NCI-H82 treated with DMSO at 0.1 percent for 48 hours (cell line): ENCODE results near the gene MEF2B.
"Not testable (repeated sequence)": the region's sequence is repeated elsewhere in the genome, so short reads cannot be mapped to it uniquely, and the experiment has no call there.

Experiments
- DNase-seq: peaks from one replicate; lab custom pipeline; 2025; ENCODE audit not compliant: unreplicated experiment; lab: John Stamatoyannopoulos, UW

Gene MEF2B

GRCh38 chr19:19157808-19158207, 12.3 kb downstream of the MEF2B start:
- DNase-seq: no peak

GRCh38 chr19:19155495-19156219, 14.4 kb downstream of the MEF2B start:
- DNase-seq: no peak

GRCh38 chr19:19154768-19155494, 15.1 kb downstream of the MEF2B start:
- no peak for DNase-seq

GRCh38 chr19:19152668-19153384, 17.2 kb downstream of the MEF2B start:
- no peak for DNase-seq

GRCh38 chr19:19151418-19151817, 18.6 kb downstream of the MEF2B start:
- no peak for DNase-seq

GRCh38 chr19:19149435-19149834, 20.6 kb downstream of the MEF2B start:
- no peak for DNase-seq

GRCh38 chr19:19148504-19148903, 21.6 kb downstream of the MEF2B start:
- DNase-seq: not testable (repeated sequence)

- DNase-seq: no peak
These were observed 22.7 kb downstream of the MEF2B start for GRCh38 chr19:19147344-19147743.

- DNase-seq: no peak
These were observed 23.2 kb downstream of the MEF2B start for GRCh38 chr19:19146865-19147264.

- peak; percentile 21 for DNase-seq
These were observed 24.1 kb downstream of the MEF2B start for GRCh38 chr19:19145684-19146608.

GRCh38 chr19:19145281-19145680, 24.8 kb downstream of the MEF2B start:
- DNase-seq: no peak

GRCh38 chr19:19142347-19142746, 27.7 kb downstream of the MEF2B start:
- no peak for DNase-seq

- DNase-seq: no peak
These were observed 29.6 kb downstream of the MEF2B start for GRCh38 chr19:19140476-19140875.

GRCh38 chr19:19139876-19140229, 30.2 kb downstream of the MEF2B start:
- no peak for DNase-seq

GRCh38 chr19:19138109-19138981, 31.7 kb downstream of the MEF2B start, which contains the start of gene TMEM161A:
Gene TMEM161A, minus strand, starts transcription at chr19:19138478. Its CDS starts 50 bp downstream, at chr19:19138428.
- peak; percentile 98 for DNase-seq

- no peak for DNase-seq
These were observed 32.4 kb downstream of the MEF2B start for GRCh38 chr19:19137556-19138108.

- not testable (repeated sequence) for DNase-seq
These were observed 34.4 kb downstream of the MEF2B start for GRCh38 chr19:19135713-19136112.

GRCh38 chr19:19134687-19135158, 35.3 kb downstream of the MEF2B start:
- peak; percentile 3 for DNase-seq

GRCh38 chr19:19133985-19134384, 36.1 kb downstream of the MEF2B start:
- no peak for DNase-seq
